Lung (tissue), 12 donors: ENCODE measurements around the gene TMEM272. TPM values are rescaled to one million over a fixed set of nuclear protein-coding genes. Genes with fewer than 3 reads are reported as not detected.

ENCODE experiments used
- ATAC-seq: fragments of 200-7000 bp; cut with Tn5 transposase; one replicate; pipeline ENCODE4 v1.9.1; 2020; ENCODE audit warnings: moderate number of reproducible peaks; ENCODE audit not compliant: insufficient read depth, low FRiP score
- DNase-seq, 3 donors: peaks; one replicate each; pipeline ENCODE4 v3.0.0-alpha.2; 2013 to 2017
- H3K27ac ChIP-seq, 2 donors: one replicate each; pipeline ENCODE4 v1.5.1; 2013; ENCODE audit warnings: mild to moderate bottlenecking in 2 of 2, moderate library complexity in 2 of 2, control low read depth in 1 of 2, inconsistent platforms in 1 of 2, low read depth in 1 of 2, low read length in 1 of 2
- H3K27me3 ChIP-seq, 3 donors: one replicate each; pipeline ENCODE4 v1.5.1; 2013; ENCODE audit warnings: low read length in 2 of 3; ENCODE audit not compliant: control insufficient read depth in 3 of 3, insufficient read depth in 3 of 3
- H3K36me3 ChIP-seq, 4 donors: one replicate each; pipeline ENCODE4 v1.5.1; 2013; ENCODE audit warnings: low read length in 4 of 4, mild to moderate bottlenecking in 1 of 4, moderate library complexity in 1 of 4; ENCODE audit not compliant: control insufficient read depth in 4 of 4, insufficient read depth in 4 of 4
- H3K4me1 ChIP-seq, 5 donors: one replicate each; pipeline ENCODE4 v1.5.1; 2013; ENCODE audit warnings: low read length in 5 of 5, mild to moderate bottlenecking in 2 of 5, moderate library complexity in 1 of 5; ENCODE audit not compliant: control insufficient read depth in 5 of 5, insufficient read depth in 5 of 5
- H3K4me3 ChIP-seq: one replicate; pipeline ENCODE4 v1.5.1; 2013; ENCODE audit warnings: mild to moderate bottlenecking, control low read depth, moderate library complexity
- H3K9ac ChIP-seq, 2 donors: one replicate each; pipeline ENCODE4 v1.5.1; 2013; ENCODE audit warnings: low read length in 2 of 2, control low read depth in 1 of 2; ENCODE audit not compliant: insufficient read depth in 1 of 2
- H3K9me3 ChIP-seq, 4 donors: one replicate each; pipeline ENCODE4 v1.5.1; 2013; ENCODE audit warnings: low read length in 3 of 4, mild to moderate bottlenecking in 1 of 4, moderate library complexity in 1 of 4; ENCODE audit not compliant: control insufficient read depth in 4 of 4, insufficient read depth in 3 of 4
- CTCF ChIP-seq: IDR thresholded peaks from 2 replicates; pipeline ENCODE4 v1.5.1; 2012; ENCODE audit warnings: mild to moderate bottlenecking; ENCODE audit errors: control extremely low read depth, extremely low read depth
- whole genome bisulfite sequencing, 2 donors: extraction: QIAGEN DNeasy Blood & Tissue Kit; methylation state at CpG; one replicate each; pipeline ENCODE4 v1.1.7; 2013; 5-methylcytosine and 5-hydroxymethylcytosine counted together
- polyA plus RNA-seq, 2 donors: library from polyadenylated mRNA; stranded (reverse); fragments of 200-250 nt; gene quantifications; one replicate each; pipeline ENCODE4 v1.2.1, GENCODE V29; 2013
- total RNA-seq, 2 donors: library from RNA; depleted of rRNA in 1 of 2; stranded (reverse); fragments of >200 nt in 1 of 2; gene quantifications; one replicate each; pipeline ENCODE4 v1.2.1, GENCODE V29; 2014 to 2021
- donor health status: control.
- donor health status: control.
- donor health status: Bipolar disorder and iron deficiency.
- donor health status: healthy.
- donor health status: DM: yes; HTN: yes; CAD: no.

TMEM272 gene
- total and polyA plus RNA-seq, 4 donors, result 0.08 to 0.55 (median 0.09) TPM

- Histone ChIP-seq H3K27ac (no peak overlapping the region), H3K4me3 (no peak overlapping the region), H3K4me1 (peaks cover 0 to 8% (median 4%) of the 10 kb centered on the region in 5 donors), H3K9ac (no peak overlapping the region), H3K36me3 (no peaks in the 10 kb centered on the region), H3K9me3 (no peaks in the 10 kb centered on the region), H3K27me3 (peaks cover 0 to 5% (median 0%) of the 10 kb centered on the region in 3 donors)
- no peak for ATAC-seq
- no peak for DNase-seq
- 89 to 96% methylated on average over 4 of the region's 4 CpGs for WGBS, 2 donors
- TF ChIP-seq CTCF, result no peak
Observed at GRCh38 chr13:51820016-51820597, 24.9 kb downstream of the TMEM272 start.

- ATAC-seq (no peak), DNase-seq (no peak)
- Histone ChIP-seq H3K4me3 (no peak overlapping the region), H3K4me1 (peaks cover 0 to 8% (median 0%) of the 10 kb centered on the region in 5 donors), H3K27ac (no peak overlapping the region), H3K36me3 (no peaks in the 10 kb centered on the region), H3K9me3 (no peaks in the 10 kb centered on the region), H3K27me3 (peaks cover 0 to 5% (median 0%) of the 10 kb centered on the region in 3 donors), H3K9ac (no peak overlapping the region)
- 83 to 85% methylated on average over 3 of the region's 3 CpGs for WGBS, 2 donors
- TF ChIP-seq CTCF, result no peak
Observed at GRCh38 chr13:51819544-51819943, 25.4 kb downstream of the TMEM272 start.

- no peaks in the 10 kb centered on the region for H3K9me3 ChIP-seq
- WGBS, 2 donors, result 68 to 70% methylated on average over 9 of the region's 9 CpGs
- H3K27me3 ChIP-seq, result peaks cover 0 to 5% (median 0%) of the 10 kb centered on the region in 3 donors
- no peak overlapping the region for H3K27ac ChIP-seq
- no peak for TF ChIP-seq CTCF
- no peak overlapping the region for H3K9ac ChIP-seq
- H3K4me3 ChIP-seq, result no peak overlapping the region
- ATAC-seq (no peak), DNase-seq (peak in 1 of 3 donors; percentile 39)
- no peaks in the 10 kb centered on the region for H3K36me3 ChIP-seq
- peaks cover 0 to 8% (median 0%) of the 10 kb centered on the region in 5 donors for H3K4me1 ChIP-seq
Observed at GRCh38 chr13:51818781-51819511, 26.0 kb downstream of the TMEM272 start.
